ENCODE results near the gene UGGT1.

DNA sequence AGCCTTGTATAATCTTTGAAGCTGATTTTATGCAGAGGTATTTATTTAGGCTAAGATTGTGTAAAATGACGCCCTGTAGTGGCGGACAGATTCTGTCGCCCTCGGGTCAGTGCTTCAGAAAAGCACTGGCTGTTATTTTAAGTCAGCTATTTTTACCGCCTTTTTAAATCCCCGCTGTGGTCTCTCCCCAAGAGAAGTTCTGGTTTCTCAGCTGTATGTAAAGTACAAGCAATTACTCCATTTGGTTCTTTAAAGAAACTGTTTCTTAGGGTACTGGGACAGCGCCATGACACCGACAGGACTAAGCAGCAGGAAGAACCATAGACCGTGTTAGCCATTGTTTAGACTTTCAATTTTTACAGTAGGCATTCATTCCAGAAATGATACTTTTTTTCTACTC lies 65.0 kb downstream of the UGGT1 start:
- TF ChIP-seq, protein P1, sequence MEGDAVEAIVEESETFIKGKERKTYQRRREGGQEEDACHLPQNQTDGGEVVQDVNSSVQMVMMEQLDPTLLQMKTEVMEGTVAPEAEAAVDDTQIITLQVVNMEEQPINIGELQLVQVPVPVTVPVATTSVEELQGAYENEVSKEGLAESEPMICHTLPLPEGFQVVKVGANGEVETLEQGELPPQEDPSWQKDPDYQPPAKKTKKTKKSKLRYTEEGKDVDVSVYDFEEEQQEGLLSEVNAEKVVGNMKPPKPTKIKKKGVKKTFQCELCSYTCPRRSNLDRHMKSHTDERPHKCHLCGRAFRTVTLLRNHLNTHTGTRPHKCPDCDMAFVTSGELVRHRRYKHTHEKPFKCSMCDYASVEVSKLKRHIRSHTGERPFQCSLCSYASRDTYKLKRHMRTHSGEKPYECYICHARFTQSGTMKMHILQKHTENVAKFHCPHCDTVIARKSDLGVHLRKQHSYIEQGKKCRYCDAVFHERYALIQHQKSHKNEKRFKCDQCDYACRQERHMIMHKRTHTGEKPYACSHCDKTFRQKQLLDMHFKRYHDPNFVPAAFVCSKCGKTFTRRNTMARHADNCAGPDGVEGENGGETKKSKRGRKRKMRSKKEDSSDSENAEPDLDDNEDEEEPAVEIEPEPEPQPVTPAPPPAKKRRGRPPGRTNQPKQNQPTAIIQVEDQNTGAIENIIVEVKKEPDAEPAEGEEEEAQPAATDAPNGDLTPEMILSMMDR (conservative IDR thresholded peaks at IDR 0.05; ENCODE audit: low read length) = no peak
- no peak for TF ChIP-seq EZH2phosphoT487 (IDR thresholded peaks at IDR 0.05; ENCODE audit: borderline replicate concordance)
